T-helper 9 cell (primary cell): ENCODE results near the gene MBNL2.

ENCODE experiments used
- DNase-seq: peaks from one replicate; pipeline ENCODE4 v3.0.0-alpha.2; 2020

Gene MBNL2

DNA sequence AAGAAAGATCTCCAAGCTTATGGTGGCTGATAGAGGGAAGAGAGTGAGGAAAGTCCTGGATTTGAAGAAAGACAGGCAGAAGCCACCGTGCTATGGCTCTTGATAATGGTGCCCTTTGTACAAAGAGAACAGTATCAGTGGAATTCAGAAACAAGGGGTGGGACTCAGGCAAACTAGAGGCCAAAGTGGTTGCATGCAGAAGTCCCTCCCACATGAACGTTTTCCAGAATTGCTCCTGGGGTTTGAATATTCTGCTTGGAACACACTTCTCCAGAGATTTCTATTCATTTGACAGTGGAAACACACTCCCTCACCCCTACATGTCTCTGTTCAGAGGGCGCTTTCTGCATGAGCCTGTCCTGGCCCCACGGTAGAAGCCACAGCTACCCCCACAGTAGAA, 10.1 kb upstream of the MBNL2 start:
- no peak for DNase-seq

GRCh38 chr13:97212601-97213040, 9.5 kb upstream of the MBNL2 start:
- DNase-seq: no peak

DNA sequence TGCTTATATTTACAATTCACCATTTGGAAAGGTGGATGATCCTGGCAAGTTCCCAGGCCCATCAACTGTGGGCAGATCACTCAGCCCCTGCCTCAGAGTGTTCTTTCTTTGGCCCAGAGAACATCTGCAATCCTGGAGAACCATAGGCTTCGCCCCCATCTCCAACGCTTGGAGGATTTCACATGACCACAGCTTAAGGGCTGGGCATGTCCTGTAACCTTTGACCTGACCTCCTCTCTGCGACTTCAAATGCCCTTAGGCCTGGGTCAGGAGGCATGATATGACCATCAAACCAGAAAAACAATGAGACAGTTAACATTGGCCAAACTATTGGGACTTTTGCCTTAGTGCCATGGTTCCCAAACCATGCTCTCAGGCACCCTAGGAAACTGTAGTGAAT, 7.2 kb upstream of the MBNL2 start:
- no peak for DNase-seq

DNA sequence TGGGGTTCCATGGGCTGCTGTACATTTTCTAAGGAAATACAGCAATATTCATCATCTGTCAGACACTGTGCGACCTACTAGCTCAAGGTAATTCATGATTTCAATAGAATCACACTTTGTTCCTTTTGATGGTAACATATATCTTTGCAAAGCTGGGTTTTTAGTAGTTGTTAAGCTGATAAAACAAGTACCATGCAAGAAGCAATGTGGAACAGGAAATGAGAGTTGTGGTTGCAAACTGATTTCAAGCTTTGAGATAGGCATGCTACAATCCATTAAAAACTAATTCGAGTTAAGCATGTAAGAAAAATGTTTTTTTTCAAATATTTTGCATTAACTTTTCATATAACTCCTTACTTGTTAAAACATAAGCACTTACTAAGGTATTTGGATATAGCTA, 6.8 kb upstream of the MBNL2 start:
- no peak for DNase-seq

DNA sequence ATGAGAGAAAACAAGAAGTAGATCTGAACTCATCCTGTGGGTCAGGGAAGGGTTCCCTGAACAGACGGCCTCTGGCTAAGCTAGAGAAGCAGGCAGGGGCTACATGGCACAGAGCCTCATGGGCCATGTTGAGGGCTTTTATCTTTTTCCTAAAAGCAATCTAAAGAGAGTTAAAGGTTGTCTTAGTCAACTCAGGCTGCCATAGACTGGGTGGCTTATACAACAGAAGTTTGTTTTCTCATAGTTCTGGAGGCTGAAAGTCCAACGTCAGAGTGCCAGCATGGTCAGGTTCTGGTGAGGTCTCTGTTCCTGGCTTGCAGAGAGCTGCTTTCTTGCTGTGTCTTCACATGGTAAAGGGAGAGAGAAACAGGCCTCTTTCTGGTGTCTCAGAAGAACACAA, 2.9 kb upstream of the MBNL2 start:
- no peak for DNase-seq

- DNase-seq: no peak
These were observed 1.8 kb upstream of the MBNL2 start for GRCh38 chr13:97220151-97220900.

- no peak for DNase-seq
These were observed 1.1 kb upstream of the MBNL2 start for GRCh38 chr13:97221046-97221445.

GRCh38 chr13:97221466-97221865, 667 bp upstream of the MBNL2 start:
- DNase-seq: no peak

- no peak for DNase-seq
These were observed 1.0 kb downstream of the MBNL2 start for GRCh38 chr13:97223037-97223710.

DNA sequence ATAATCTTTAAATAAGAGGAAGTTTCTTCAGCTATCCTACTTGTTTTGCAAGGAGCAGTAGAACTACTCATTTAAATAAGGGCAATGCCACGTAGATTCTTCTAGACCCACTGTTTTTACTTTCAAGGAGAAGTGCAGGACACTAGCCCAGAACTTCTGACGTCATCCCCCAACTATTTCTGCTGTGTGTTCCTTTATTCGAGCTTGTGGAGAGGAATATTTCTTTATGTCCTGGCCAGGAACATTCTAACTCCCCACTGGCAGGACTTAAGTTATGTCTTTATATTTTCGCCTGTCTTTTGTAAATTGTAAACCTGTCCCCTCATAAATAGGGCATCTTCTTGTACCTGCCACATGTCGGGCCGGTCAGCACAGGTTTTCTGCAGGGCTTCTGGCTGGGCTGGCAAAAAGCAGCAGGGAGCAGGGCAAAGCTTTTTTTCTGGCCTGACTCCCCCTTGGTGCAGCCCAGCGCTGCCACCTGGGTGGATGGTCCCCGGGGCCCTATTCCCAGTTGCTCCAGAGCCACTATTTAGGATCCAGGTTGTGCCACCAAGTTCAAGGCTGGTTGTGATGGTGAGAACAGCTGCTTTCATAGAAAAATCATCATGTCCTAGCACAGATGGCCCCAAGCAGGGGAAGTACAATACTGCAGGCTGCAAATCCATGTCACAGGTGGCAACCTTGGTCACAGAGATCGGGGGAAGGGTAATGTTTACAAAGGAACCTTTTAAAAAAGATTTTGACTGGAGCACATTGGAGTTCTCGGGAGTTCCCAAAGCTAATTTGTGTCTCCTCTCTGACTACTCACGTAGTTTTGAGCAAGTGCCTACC, 1.8 kb downstream of the MBNL2 start:
- peak; percentile 7 for DNase-seq

DNA sequence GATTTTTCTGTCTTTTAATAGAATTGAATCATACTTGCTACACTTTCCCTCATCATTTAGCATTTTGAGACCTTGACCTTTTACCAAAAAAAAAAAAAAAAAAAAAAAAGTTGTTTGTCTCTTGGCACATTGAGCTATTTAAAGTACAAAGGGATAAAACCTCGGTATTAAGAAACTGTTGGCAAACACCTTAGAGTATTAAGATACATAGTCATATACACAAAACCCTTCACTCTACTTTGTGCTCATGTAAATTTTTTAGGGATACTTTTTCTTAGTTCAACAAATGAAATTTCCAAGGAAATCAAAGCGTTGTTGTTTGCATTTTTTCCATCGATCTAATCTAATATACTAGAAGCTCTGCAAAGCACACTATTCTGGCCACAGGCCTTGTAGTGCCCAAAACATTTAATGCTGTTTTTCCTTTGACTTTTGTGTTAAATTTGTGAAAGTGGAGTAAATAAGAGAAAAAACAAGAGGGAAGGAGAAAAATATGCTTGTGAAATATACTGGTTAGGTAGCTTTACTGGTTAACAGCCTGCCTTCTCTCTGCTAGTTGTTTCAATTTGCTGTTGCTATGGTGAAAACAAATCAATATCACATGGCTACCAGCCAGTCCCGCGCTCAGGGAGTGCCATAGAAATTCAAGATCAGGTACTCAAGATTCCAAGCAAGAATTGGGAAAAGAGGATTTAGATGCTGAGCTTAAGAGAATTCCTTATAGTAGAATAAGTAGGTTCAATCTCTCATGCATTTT, 2.6 kb downstream of the MBNL2 start:
- DNase-seq: peak; percentile 26

GRCh38 chr13:97225533-97225932, 3.4 kb downstream of the MBNL2 start:
- DNase-seq: no peak

DNA sequence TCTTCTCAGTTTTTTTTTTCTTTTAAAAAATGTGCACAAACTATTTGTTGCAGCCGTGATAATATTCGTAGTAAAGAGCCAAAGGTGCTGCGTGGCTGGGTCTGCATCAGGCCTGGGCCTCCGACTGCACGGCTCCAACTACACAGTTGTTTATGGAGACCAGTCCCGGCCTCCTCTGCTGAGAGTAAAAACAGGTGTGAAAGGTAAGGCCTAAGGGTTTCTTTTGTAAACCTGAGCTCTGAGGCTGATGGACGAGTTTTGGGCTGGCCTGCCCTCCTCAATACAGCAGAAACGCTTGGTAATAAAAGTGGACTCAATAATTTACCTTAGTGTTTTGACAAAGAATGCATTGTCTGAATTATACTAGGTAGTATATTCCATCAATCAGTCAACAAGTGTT, 3.9 kb downstream of the MBNL2 start:
- DNase-seq: no peak

- DNase-seq: peak; percentile 30
These were observed 4.9 kb downstream of the MBNL2 start for GRCh38 chr13:97226788-97227627.

GRCh38 chr13:97228850-97229521, 6.9 kb downstream of the MBNL2 start:
- no peak for DNase-seq

- DNase-seq: no peak
These were observed 7.6 kb downstream of the MBNL2 start for GRCh38 chr13:97229699-97230098.

GRCh38 chr13:97231118-97231828, 9.1 kb downstream of the MBNL2 start:
- DNase-seq: no peak

DNA sequence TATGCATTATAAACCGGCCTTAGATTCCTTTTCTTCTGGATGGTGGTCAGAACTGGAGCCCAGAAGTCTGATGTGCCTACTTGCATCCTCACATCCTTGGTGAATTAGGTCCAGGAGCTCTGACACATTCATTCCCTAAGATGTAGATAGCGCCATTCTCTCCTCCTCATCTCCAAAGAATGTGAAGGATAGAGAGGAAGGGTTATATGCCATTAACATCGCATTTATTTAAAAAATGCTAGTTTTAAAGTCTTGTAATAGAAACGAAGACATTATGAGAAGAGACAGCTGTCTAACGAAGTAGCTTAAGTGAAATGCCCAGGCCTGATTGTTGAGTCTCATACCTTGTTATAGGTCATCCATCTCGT, 9.7 kb downstream of the MBNL2 start:
- no peak for DNase-seq

DNA sequence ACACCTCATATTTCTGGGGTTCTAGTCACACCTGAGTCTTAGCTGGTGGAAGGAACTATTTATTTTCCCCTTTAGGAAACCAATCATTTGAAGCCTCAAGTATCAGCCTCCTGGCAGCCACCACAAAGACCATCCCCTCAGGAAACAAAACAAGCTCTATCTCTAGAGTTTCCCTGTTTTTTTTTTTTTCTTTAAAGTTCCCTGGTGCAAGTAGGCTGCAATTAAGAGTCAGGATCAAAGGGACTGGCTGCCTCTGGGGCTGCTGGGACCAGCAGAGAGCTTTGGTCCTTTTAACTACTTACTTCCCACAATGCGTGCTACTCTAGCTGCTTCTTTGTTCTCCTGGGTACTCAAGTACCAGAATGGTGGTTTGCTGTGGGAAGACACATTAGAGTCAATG, 11.4 kb downstream of the MBNL2 start:
- no peak for DNase-seq

DNA sequence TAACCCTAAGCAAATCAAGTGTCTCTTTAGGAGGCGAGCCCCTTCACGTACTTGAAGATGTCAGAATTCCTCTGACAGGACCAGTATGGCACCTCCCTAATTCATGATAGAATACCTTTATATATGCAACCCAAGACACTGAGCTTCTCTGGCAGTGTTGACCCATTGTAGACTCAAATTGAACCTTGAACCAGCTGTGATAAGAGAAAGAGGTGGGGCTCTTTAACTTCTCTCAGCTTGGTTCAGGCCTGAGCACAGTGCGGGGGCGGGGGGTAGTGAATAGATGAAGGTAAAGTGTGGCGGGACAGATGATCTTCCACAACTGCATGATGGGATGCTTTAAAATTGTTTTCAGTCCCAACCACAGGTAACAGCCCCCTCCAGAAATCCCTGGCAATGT, 12.1 kb downstream of the MBNL2 start:
- DNase-seq: no peak

- no peak for DNase-seq
These were observed 12.6 kb downstream of the MBNL2 start for GRCh38 chr13:97234742-97235141.
